ENCODE measurements around the gene INPP5D. TPM values are rescaled to one million over a fixed set of nuclear protein-coding genes. Genes with fewer than 3 reads are reported as not detected.

INPP5D gene
- total and polyA plus RNA-seq, 2 of the 8 experiments (the other 6 are each of a cell fraction or from before 2014, with no cell fraction given): 4.5 to 7.1 TPM

GRCh38 chr2:233035426-233036161, 24.5 kb upstream of the INPP5D start:
- no peaks in the 10 kb centered on the region for H3K36me3 ChIP-seq (ENCODE audit: control insufficient read depth in 2 of 4, insufficient read depth in 4 of 4, low read length in 3 of 4)
- no peak overlapping the region for H3K27ac ChIP-seq (ENCODE audit: low read depth, low read length)
- ChIA-PET POLR2A (ENCODE audit: partially characterized antibody) (interaction anchor here (1.3 kb wide), 1 partner anchor 14 kb away, joined by 5 read pairs; no protein-coding TSS in a partner anchor), CTCF (ENCODE audit: partially characterized antibody) (interaction anchor here (0.9 to 5.0 kb wide), 4 partner anchors 10 to 28 kb away, joined by 3 to 47 read pairs (median 6); no protein-coding TSS in a partner anchor)
- H2BK5ac ChIP-seq (ENCODE audit: low read depth, low read length): 0 out of 2 replicates have a peak overlapping the region, but pooled peaks have one; percentile 77
- no peak overlapping the region for H3K18ac ChIP-seq (ENCODE audit: extremely low read depth, low read length)
- WGBS, 2 experiments (ENCODE audit: extremely low coverage in 1 of 2, insufficient coverage in 1 of 2, insufficient read length in 1 of 2, insufficient replicate concordance in 2 of 2, low coverage in 1 of 2, low lambda C conversion rate in 2 of 2, missing lambda C conversion rate in 1 of 2): 90% methylated on average over 23 of the region's 23 CpGs; no CpG with 5 or more reads in 1 of the 2 experiments
- H3K9ac ChIP-seq (replicated peaks in 1 of 4; ENCODE audit: extremely low read depth in 1 of 4, low read depth in 3 of 4, low read length in 3 of 4): peak overlapping the region in 1 of 4 experiments; percentile 47; a peak in 2 of 7 replicates
- no peak overlapping the region for H4K8ac ChIP-seq (ENCODE audit: extremely low read depth, insufficient read depth, low read length)
- peak overlapping the region; percentile 84; the same call in 1 of the 2 replicates for H2AK5ac ChIP-seq (ENCODE audit: low read depth, low read length)
- peaks cover 0 to 4% of the 10 kb centered on the region in 2 experiments for H4K20me1 ChIP-seq (replicated peaks in 1 of 2; ENCODE audit: control insufficient read depth in 1 of 2, insufficient read depth in 2 of 2, low read length in 2 of 2)
- H2BK12ac ChIP-seq (ENCODE audit: low read depth, low read length): peak overlapping the region; percentile 78; the same call in 1 of the 2 replicates
- peaks cover 2% of the 10 kb centered on the region; the same call in 1 of the 2 replicates for H3K79me1 ChIP-seq (ENCODE audit: low read depth, low read length)
- H2BK15ac ChIP-seq (ENCODE audit: low read length): 0 out of 2 replicates have a peak overlapping the region, but pooled peaks have one; percentile 24
- no peaks in the 10 kb centered on the region for H3K79me2 ChIP-seq (ENCODE audit: control insufficient read depth in 1 of 2, insufficient read depth in 2 of 2, low read length in 2 of 2)
- 0 out of 2 replicates have a peak overlapping the region, but pooled peaks have one; percentile 8 for H2BK20ac ChIP-seq (ENCODE audit: low read length)
- no peak overlapping the region for H3K23ac ChIP-seq (ENCODE audit: insufficient read length)
- FAIRE-seq: peak; percentile 32
- H3K56ac ChIP-seq (replicated peaks; ENCODE audit: insufficient read length, low read depth, low read length): no peak overlapping the region
- peak overlapping the region; percentile 83 for H4K91ac ChIP-seq (replicated peaks; ENCODE audit: insufficient read length, low read length)
- H4K5ac ChIP-seq (ENCODE audit: insufficient read length, low read depth, low read length): no peak overlapping the region
- no peak overlapping the region for H3K4me2 ChIP-seq (ENCODE audit: insufficient read depth in 1 of 2, low read depth in 2 of 2, low read length in 2 of 2)
- peak overlapping the region; percentile 27 for H3K14ac ChIP-seq (ENCODE audit: insufficient read length)
- H3K4me3 ChIP-seq (ENCODE audit: extremely low read depth in 1 of 4, insufficient read depth in 2 of 4, low read depth in 3 of 4, low read length in 4 of 4): no peak overlapping the region
- no peaks in the 10 kb centered on the region for H3K27me3 ChIP-seq (replicated peaks in 1 of 4; ENCODE audit: control insufficient read depth in 3 of 4, extremely low read depth in 1 of 4, insufficient read depth in 3 of 4, low read length in 3 of 4)
- peak overlapping the region; percentile 87 for H3K4ac ChIP-seq (replicated peaks; ENCODE audit: insufficient read length, low read depth, low read length)
- H2AFZ ChIP-seq (ENCODE audit: low read length): no peak overlapping the region
- DNase-seq (ENCODE audit: low read depth in 1 of 2, low spot score in 2 of 2): no peak
- peaks cover 0 to 8% of the 10 kb centered on the region in 2 experiments; a peak in 2 of 4 replicates for H3K9me3 ChIP-seq (ENCODE audit: insufficient read depth in 2 of 2, low read depth in 1 of 2, low read length in 1 of 2)
- peaks cover 8% of the 10 kb centered on the region for H3K23me2 ChIP-seq (ENCODE audit: low read depth, low read length)
- H3K4me1 ChIP-seq (replicated peaks in 1 of 4; ENCODE audit: control insufficient read depth in 3 of 4, insufficient read depth in 4 of 4, low read length in 3 of 4): peaks cover 0 to 6% (median 0%) of the 10 kb centered on the region in 4 experiments; a peak in 1 of 7 replicates
- H2BK120ac ChIP-seq (replicated peaks; ENCODE audit: low read depth, low read length): no peak overlapping the region
- TF ChIP-seq CHD2 (IDR thresholded peaks at IDR 0.05; ENCODE audit: low read length) (no peak), HDAC2 (IDR thresholded peaks at IDR 0.05; ENCODE audit: borderline replicate concordance in 1 of 2, low read depth in 2 of 2, low read length in 2 of 2) (no peak), JUN (IDR thresholded peaks at IDR 0.05; ENCODE audit: low read depth, low read length) (no peak), ATF3 (IDR thresholded peaks at IDR 0.05; ENCODE audit: insufficient read depth, low read depth, low read length) (no peak), ATF2 (IDR thresholded peaks at IDR 0.05; ENCODE audit: low read length) (no peak), MAX (IDR thresholded peaks at IDR 0.05) (no peak), BACH1 (IDR thresholded peaks at IDR 0.05; ENCODE audit: low read length) (no peak), KDM4A (IDR thresholded peaks at IDR 0.05; ENCODE audit: low read depth, low read length, severe bottlenecking) (no peak)

Measured in H1 (cell line).